HG03575 (cell line): ENCODE measurements around the gene KRTAP5-10.
"Not testable (repeated sequence)": the region's sequence is repeated elsewhere in the genome, so short reads cannot be mapped to it uniquely, and the experiment has no call there.

Experiments
- ATAC-seq: cut with Tn5 transposase; IDR thresholded peaks from one replicate; pipeline ENCODE4 v1.9.1; 2021; ENCODE audit not compliant: unreplicated experiment, insufficient number of reproducible peaks, low FRiP score; ENCODE audit errors: extremely low read depth

The KRTAP5-10 gene

GRCh38 chr11:71566626-71567599, 1.6 kb downstream of the KRTAP5-10 start:
- ATAC-seq = not testable (repeated sequence)

GRCh38 chr11:71567633-71568032, 2.3 kb downstream of the KRTAP5-10 start:
- not testable (repeated sequence) for ATAC-seq

GRCh38 chr11:71568704-71569349, 3.5 kb downstream of the KRTAP5-10 start:
- ATAC-seq = no peak

- not testable (repeated sequence) for ATAC-seq
These were observed 5.9 kb downstream of the KRTAP5-10 start for GRCh38 chr11:71571101-71571850.

- no peak for ATAC-seq
These were observed 7.4 kb downstream of the KRTAP5-10 start for GRCh38 chr11:71572811-71573210.

GRCh38 chr11:71574418-71574817, 9.1 kb downstream of the KRTAP5-10 start:
- no peak for ATAC-seq

- no peak for ATAC-seq
These were observed 10.5 kb downstream of the KRTAP5-10 start for GRCh38 chr11:71575723-71576424.

GRCh38 chr11:71576688-71577465, 11.5 kb downstream of the KRTAP5-10 start:
- ATAC-seq = not testable (repeated sequence)

- ATAC-seq = no peak
These were observed 12.2 kb downstream of the KRTAP5-10 start for GRCh38 chr11:71577469-71578004.

- not testable (repeated sequence) for ATAC-seq
These were observed 14.2 kb downstream of the KRTAP5-10 start for GRCh38 chr11:71579513-71579912.

- no peak for ATAC-seq
These were observed 15.0 kb downstream of the KRTAP5-10 start for GRCh38 chr11:71580057-71581003.

GRCh38 chr11:71581826-71582225, 16.5 kb downstream of the KRTAP5-10 start:
- ATAC-seq = no peak

GRCh38 chr11:71582309-71582895, 17.0 kb downstream of the KRTAP5-10 start, which contains the start of gene KRTAP5-11:
KRTAP5-11 (minus strand) TSS chr11:71582875; CDS start chr11:71582837, 38 bp downstream.
- no peak for ATAC-seq

GRCh38 chr11:71582969-71583368, 17.6 kb downstream of the KRTAP5-10 start:
- ATAC-seq = not testable (repeated sequence)

- not testable (repeated sequence) for ATAC-seq
These were observed 20.3 kb downstream of the KRTAP5-10 start for GRCh38 chr11:71585673-71586072.

- ATAC-seq = not testable (repeated sequence)
These were observed 23.0 kb downstream of the KRTAP5-10 start for GRCh38 chr11:71588314-71588713.
